ENCODE measurements around the gene PRKCB. TPM values are rescaled to one million over a fixed set of nuclear protein-coding genes. Genes with fewer than 3 reads are reported as not detected.
"Not testable (repeated sequence)": the region's sequence is repeated elsewhere in the genome, so short reads cannot be mapped to it uniquely, and the experiment has no call there.

Gene PRKCB
- total RNA-seq, 3 donors from 2014 or later, result 1.3 to 5.3 (median 4.7) TPM

DNA sequence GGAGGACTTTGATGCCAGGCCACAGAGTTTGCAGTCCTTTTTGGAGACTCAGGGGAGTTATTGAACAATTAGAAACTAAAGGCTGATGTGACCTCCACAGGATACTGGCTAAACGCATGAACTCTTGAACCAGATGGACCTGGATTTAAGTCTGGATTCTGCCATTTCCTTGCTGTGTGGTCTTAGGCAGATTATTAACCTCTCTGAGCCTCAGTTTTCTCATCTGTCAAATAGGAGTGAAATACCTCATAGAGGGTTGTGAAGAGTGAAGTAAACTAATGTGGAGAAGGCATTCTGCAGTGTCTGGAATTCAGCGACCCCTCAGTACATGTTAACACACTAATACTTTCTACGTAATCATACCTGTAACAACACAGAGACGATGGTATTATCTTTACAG lies 93.5 kb downstream of the PRKCB start:
- no peak for DNase-seq (ENCODE audit: low spot score in 2 of 2)
- intact Hi-C loops (cut with DNase I; ENCODE audit: low total_unique reads), result no loop called here

GRCh38 chr16:23929856-23930255 lies 94.1 kb downstream of the PRKCB start:
- TF ChIP-seq CTCF (IDR thresholded peaks at IDR 0.05) (no peak), POLR2AphosphoS5 (IDR thresholded peaks at IDR 0.05) (no peak), POLR2A (IDR thresholded peaks at IDR 0.05) (no peak)
- Histone ChIP-seq H3K27me3 (peaks cover 0 to 4% of the 10 kb centered on the region in 2 donors), H3K4me3 (no peak overlapping the region), H3K36me3 (no peaks in the 10 kb centered on the region), H3K4me1 (no peaks in the 10 kb centered on the region), H3K27ac (no peak overlapping the region), H3K9me3 (no peaks in the 10 kb centered on the region)
- DNase-seq (ENCODE audit: low spot score in 2 of 2), result no peak
- intact Hi-C loops (cut with DNase I; ENCODE audit: low total_unique reads), result loop anchor here (10.0 kb wide), 1 partner anchor 745 kb away; the partner anchor contains the start of gene SCNN1G

More for the DNA sequence above, 93.5 kb downstream of the PRKCB start:
- Histone ChIP-seq H3K4me1 (no peaks in the 10 kb centered on the region), H3K27ac (no peak overlapping the region), H3K4me3 (no peak overlapping the region), H3K9me3 (no peaks in the 10 kb centered on the region), H3K36me3 (no peaks in the 10 kb centered on the region), H3K27me3 (peaks cover 0 to 4% of the 10 kb centered on the region in 2 donors)
- TF ChIP-seq POLR2A (IDR thresholded peaks at IDR 0.05) (no peak), CTCF (IDR thresholded peaks at IDR 0.05) (no peak), POLR2AphosphoS5 (IDR thresholded peaks at IDR 0.05) (no peak)

- no peaks in the 10 kb centered on the region for H3K36me3 ChIP-seq
- intact Hi-C loops (cut with DNase I; ENCODE audit: low total_unique reads), result loop anchor here (10.0 kb wide), 1 partner anchor 746 kb away; the partner anchor contains the start of gene SCNN1G
- peaks cover 0 to 4% of the 10 kb centered on the region in 2 donors for H3K27me3 ChIP-seq
- no peak overlapping the region for H3K4me3 ChIP-seq
- DNase-seq (ENCODE audit: low spot score in 2 of 2), result no peak
- no peaks in the 10 kb centered on the region for H3K9me3 ChIP-seq
- no peaks in the 10 kb centered on the region for H3K4me1 ChIP-seq
- no peak overlapping the region for H3K27ac ChIP-seq
- TF ChIP-seq CTCF (IDR thresholded peaks at IDR 0.05), result no peak
Observed at GRCh38 chr16:23930791-23931190, 95.0 kb downstream of the PRKCB start.

DNA sequence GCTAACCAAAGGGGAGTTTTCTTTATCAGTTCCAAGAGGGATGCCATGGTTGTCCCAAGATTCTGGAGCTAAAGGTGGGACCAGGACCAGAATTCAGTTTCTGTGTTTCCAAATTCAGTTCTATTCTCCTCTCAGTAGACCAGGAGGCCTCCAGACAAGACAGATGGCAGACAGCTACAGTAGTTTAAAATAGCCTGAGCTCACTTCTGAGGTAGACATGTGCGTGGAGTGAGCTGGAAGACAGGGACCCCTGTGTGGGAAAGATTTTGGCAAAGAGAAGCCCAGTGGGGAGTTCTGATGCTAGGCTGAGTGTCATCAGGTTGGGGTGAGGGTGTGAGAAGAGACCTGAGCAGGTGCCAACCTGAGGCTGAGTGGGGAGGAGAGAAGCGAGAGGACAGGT lies 95.4 kb downstream of the PRKCB start:
- no peak overlapping the region for H3K27ac ChIP-seq
- H3K27me3 ChIP-seq, result peaks cover 0 to 4% of the 10 kb centered on the region in 2 donors
- no peak overlapping the region for H3K4me3 ChIP-seq
- DNase-seq (ENCODE audit: low spot score in 2 of 2), result no peak
- TF ChIP-seq POLR2A (IDR thresholded peaks at IDR 0.05) (no peak), CTCF (IDR thresholded peaks at IDR 0.05) (no peak), POLR2AphosphoS5 (IDR thresholded peaks at IDR 0.05) (no peak)
- H3K36me3 ChIP-seq, result no peaks in the 10 kb centered on the region
- no peaks in the 10 kb centered on the region for H3K9me3 ChIP-seq
- intact Hi-C loops (cut with DNase I; ENCODE audit: low total_unique reads), result loop anchor here (10.0 kb wide), 1 partner anchor 746 kb away; the partner anchor contains the start of gene SCNN1G
- H3K4me1 ChIP-seq, result no peaks in the 10 kb centered on the region

- H3K27me3 ChIP-seq; DNase-seq (ENCODE audit: low spot score in 2 of 2); H3K4me1 ChIP-seq; H3K36me3 ChIP-seq; H3K9me3 ChIP-seq; H3K4me3 ChIP-seq; H3K27ac ChIP-seq: not testable (repeated sequence)
- intact Hi-C loops (cut with DNase I; ENCODE audit: low total_unique reads), result loop anchor here (2.0 to 10.0 kb wide), 2 partner anchors 19 to 749 kb away; partner anchors contain the start of gene SCNN1G
Observed at GRCh38 chr16:23933650-23934049, 97.9 kb downstream of the PRKCB start.
